Heart left ventricle (tissue), 13 donors: Measurements from ENCODE around the gene USP2.

Experiments
- POLR2A ChIP-seq, 2 donors: fragments of 450-650 bp; IDR thresholded peaks; one replicate each; pipeline ENCODE4 v1.6.1; 2017; ENCODE audit warnings: antibody characterized with exemption in 2 of 2, mild to moderate bottlenecking in 2 of 2, moderate library complexity in 2 of 2
- TF ChIP-seq, protein P1 (sequence below), 12 donors: fragments of 200-600 bp; sonication (generic) in 4 of 12; IDR thresholded peaks; one replicate each; pipeline versions ENCODE4 v1.5.0 to v1.8.0; 2018 to 2022; ENCODE audit warnings: antibody characterized with exemption in 12 of 12, mild to moderate bottlenecking in 5 of 12
- donor health status: ischemic (EF 13 %, LVEDD 7.1; RV severe dilation, severe dysfunction).
- donor health status: DM: no; HTN: yes; CAD: no.
- donor health status: DM: no; HTN: no; CAD: no.
- donor health status: ischemic (EF 25% LVEDD 6.9; RV normal size, moderate dysfunction).
- donor health status: ischemic (EF 25% LVEDD 5.7; RV mildly dilated, moderate dysfunction).
- donor health status: ischemic (EF 35%, LVEDD 5.7; RV mildly dilated, moderate dysfunction).
- donor health status: nonischemic (EF 11% LVEDD 7.7; RV severe dilation, severe dysfunction).
- donor health status: DM: yes; HTN: yes; CAD: no.
- donor health status: PGD.
- donor health status: ischemic (EF 29% LVEDD 5.4; RV normal size, mild dysfunction).
- donor health status: nonischemic (EF 23%, LVEDD 6.1; RV moderate dilation, normal function).

DNA sequence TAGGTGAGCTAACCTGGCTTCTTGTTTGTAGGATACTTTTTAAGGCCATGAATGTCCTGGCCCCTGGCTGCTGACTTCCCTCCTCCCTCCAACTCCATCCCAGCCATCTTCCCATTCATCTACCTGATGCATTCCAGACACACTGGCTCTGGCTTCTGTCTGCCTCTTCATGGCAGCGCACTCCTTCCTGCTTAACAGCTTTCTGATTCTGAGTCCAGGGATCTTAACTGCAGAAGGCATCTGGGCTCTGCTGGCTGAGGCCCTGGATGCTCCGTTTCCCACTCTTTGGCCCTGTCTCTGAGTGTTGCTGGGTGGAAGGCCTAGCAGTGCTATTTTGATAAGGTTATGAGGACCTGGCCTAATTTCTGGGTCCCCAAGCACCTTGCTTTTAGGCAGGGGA lies 43.3 kb upstream of the USP2 start:
- TF ChIP-seq, protein P1, sequence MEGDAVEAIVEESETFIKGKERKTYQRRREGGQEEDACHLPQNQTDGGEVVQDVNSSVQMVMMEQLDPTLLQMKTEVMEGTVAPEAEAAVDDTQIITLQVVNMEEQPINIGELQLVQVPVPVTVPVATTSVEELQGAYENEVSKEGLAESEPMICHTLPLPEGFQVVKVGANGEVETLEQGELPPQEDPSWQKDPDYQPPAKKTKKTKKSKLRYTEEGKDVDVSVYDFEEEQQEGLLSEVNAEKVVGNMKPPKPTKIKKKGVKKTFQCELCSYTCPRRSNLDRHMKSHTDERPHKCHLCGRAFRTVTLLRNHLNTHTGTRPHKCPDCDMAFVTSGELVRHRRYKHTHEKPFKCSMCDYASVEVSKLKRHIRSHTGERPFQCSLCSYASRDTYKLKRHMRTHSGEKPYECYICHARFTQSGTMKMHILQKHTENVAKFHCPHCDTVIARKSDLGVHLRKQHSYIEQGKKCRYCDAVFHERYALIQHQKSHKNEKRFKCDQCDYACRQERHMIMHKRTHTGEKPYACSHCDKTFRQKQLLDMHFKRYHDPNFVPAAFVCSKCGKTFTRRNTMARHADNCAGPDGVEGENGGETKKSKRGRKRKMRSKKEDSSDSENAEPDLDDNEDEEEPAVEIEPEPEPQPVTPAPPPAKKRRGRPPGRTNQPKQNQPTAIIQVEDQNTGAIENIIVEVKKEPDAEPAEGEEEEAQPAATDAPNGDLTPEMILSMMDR (IDR thresholded peaks at IDR 0.05) = no peak
- TF ChIP-seq POLR2A (IDR thresholded peaks at IDR 0.05) = no peak
